GM12865 (cell line): ENCODE data around the gene TASP1.

Experiments
- DNase-seq: peaks from one replicate; pipeline ENCODE4 v3.0.0; 2010; ENCODE audit warnings: low read depth
- H3K4me3 ChIP-seq: 2 replicates; pipeline ENCODE4 v1.5.1; 2011; ENCODE audit warnings: mild to moderate bottlenecking, low read depth, low read length, control low read depth
- TF ChIP-seq, protein P1 (sequence below): IDR thresholded peaks from 2 replicates; pipeline ENCODE4 v1.5.1; 2011; ENCODE audit warnings: low read length, control low read depth, low read depth, inconsistent platforms; ENCODE audit not compliant: insufficient read depth; ENCODE audit errors: missing control alignments

Gene TASP1

DNA sequence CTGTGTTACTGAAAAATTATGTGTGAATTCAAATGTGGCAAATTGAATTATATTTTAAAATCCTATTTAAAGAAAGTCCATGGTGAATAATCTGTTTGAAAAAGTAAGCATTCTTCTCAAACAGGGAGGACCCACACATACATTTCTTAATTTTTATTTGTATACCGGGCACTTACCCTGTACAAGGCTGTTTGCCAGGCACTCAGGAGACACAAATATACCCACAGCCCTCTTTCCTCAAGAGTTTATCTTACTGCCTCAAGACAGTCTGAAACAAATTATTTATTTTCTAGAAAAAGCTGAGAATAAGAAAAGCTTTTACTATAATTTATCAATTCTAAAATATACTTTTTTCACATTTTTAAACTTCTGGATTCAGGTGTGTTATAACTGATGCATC, 114.4 kb downstream of the TASP1 start:
- no peak for DNase-seq
- TF ChIP-seq, protein P1, sequence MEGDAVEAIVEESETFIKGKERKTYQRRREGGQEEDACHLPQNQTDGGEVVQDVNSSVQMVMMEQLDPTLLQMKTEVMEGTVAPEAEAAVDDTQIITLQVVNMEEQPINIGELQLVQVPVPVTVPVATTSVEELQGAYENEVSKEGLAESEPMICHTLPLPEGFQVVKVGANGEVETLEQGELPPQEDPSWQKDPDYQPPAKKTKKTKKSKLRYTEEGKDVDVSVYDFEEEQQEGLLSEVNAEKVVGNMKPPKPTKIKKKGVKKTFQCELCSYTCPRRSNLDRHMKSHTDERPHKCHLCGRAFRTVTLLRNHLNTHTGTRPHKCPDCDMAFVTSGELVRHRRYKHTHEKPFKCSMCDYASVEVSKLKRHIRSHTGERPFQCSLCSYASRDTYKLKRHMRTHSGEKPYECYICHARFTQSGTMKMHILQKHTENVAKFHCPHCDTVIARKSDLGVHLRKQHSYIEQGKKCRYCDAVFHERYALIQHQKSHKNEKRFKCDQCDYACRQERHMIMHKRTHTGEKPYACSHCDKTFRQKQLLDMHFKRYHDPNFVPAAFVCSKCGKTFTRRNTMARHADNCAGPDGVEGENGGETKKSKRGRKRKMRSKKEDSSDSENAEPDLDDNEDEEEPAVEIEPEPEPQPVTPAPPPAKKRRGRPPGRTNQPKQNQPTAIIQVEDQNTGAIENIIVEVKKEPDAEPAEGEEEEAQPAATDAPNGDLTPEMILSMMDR: no peak
- no peak overlapping the region for H3K4me3 ChIP-seq

- TF ChIP-seq, protein P1: no peak
- no peak overlapping the region for H3K4me3 ChIP-seq
- no peak for DNase-seq
Observed at GRCh38 chr20:13517831-13518230, 120.9 kb downstream of the TASP1 start.

GRCh38 chr20:13515796-13516558, 122.8 kb downstream of the TASP1 start:
- TF ChIP-seq, protein P1: no peak

DNA sequence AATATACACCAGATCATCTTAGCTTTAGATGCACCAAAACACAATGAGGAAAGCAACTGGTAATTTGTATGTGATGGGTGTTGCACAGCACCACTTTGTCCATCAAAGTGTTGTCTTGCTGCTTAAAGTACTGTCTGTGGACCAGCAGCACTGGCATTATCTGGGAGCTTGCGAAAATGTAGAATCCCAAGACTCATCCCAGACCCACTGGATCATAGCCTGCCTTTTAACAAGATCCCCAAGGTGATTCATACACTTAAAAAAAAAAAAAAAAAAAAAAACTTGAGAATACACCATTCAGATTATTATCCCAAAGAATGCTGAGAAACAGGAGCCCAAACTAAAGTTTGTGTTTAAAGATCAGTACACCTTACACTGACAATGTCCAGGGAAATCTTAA, 123.4 kb downstream of the TASP1 start:
- no peak overlapping the region for H3K4me3 ChIP-seq
- no peak for DNase-seq
- TF ChIP-seq, protein P1: no peak

More at GRCh38 chr20:13515796-13516558, 122.8 kb downstream of the TASP1 start:
- no peak for DNase-seq
- no peak overlapping the region for H3K4me3 ChIP-seq

DNA sequence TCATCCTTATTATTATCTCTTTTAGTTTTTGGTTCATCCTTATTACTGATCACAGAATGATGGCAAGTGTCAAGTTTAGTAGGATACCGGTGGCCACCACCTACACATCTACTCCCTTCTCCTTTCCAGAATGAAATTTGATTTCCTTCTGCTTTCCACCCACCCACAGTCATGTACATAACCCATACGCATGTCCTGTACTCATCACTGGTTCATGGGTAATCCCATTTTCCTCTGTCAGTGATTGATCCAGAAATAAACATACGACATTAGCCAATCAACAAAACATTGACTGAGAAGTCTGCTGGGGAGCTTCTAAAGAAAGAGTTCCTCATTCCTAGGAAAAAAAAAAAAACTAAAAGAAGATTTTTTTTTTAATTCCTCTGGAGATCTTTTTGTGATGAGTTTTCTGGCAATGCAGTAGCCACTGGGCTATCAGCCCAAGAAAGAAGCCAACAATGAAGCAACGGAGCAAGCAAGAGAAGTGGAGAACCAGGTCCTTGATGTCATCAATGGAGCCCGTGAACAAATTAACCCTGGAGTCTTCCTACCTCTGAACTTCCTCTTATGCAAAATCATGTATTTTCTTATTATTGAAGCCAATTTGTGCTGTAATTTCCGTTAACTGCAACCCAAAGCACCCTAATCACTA, 127.8 kb downstream of the TASP1 start:
- TF ChIP-seq, protein P1: no peak
- no peak overlapping the region for H3K4me3 ChIP-seq
- no peak for DNase-seq

DNA sequence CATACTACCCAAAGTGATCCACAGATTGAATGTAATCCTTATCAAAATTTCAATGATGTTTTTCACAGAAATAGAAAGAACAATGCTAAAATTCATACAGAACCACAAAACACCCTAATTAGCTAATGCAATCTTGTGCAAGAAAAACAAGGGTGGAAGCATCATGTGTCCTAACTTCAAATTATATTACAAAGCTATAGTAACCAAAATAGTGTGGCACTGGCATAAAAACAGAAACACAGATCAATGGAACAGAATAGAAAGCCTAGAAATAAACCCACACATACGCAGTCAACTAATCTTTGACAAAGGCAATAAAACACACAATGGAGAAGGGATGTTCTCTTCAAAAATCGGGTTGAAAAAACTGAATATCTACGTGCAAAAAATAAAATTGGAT, 131.1 kb downstream of the TASP1 start:
- DNase-seq: no peak
- TF ChIP-seq, protein P1: no peak
- no peak overlapping the region for H3K4me3 ChIP-seq
